ENCODE measurements around the gene CCN2.

DNA sequence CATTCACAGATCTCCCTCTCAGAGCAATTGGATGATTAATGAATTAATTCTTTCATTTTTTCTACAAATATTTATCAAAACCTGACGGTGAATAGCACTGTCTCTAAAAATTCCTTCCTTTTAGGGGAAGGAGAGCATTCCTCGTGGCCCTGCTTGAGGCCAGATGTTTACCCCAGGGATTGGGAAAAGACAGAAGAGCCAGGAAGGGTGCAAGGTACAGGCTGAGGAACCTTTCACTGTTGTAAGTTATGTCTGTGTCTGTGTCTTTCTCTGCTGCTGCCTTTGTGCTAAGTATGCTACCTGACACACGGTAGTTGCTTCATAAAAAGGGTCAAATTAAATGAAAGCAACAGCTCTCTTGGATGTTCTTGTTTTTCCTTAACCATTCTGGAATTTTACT lies 27.4 kb upstream of the CCN2 start:
- TF ChIP-seq POLR2A (IDR thresholded peaks at IDR 0.05; ENCODE audit: low read depth, low read length) (no peak), POLR2AphosphoS5 (IDR thresholded peaks at IDR 0.05; ENCODE audit: low read depth, low read length) (no peak)

Data from GM12891 (cell line).